ENCODE results near the gene MOSPD3. TPM values are rescaled to one million over a fixed set of nuclear protein-coding genes. Genes with fewer than 3 reads are reported as not detected.
"Not testable (repeated sequence)": the region's sequence is repeated elsewhere in the genome, so short reads cannot be mapped to it uniquely, and the experiment has no call there.

Gene MOSPD3
- total RNA-seq, 1 donor, result 11.4 TPM

- no peak within 1 kb of the TSS for H3K4me3 ChIP-seq (ENCODE audit: low read depth, low read length)
- no peak for TF ChIP-seq CTCF (IDR thresholded peaks at IDR 0.05; ENCODE audit: insufficient read depth, low read length)
- no peak for DNase-seq (ENCODE audit: low read depth)
Observed at GRCh38 chr7:100655908-100656674, 43.8 kb downstream of the MOSPD3 start, which contains the start of gene ACTL6B. TSS of gene ACTL6B (minus strand) at chr7:100656448. CDS start at chr7:100656354, 94 bp downstream.

- not testable (repeated sequence) for DNase-seq (ENCODE audit: low read depth); H3K4me3 ChIP-seq (ENCODE audit: low read depth, low read length)
Observed at GRCh38 chr7:100662194-100662776, 49.9 kb downstream of the MOSPD3 start.

Small RNA genes lying within 50 kb of the gene (small RNA-seq; reads per million reads assigned to genes)
- gene SAP25, result not detected

Other genes with a start within 250 kb of the MOSPD3 start
- gene PILRA, start 239.1 kb upstream of the MOSPD3 start, total RNA-seq (ENCODE audit: low replicate concordance), result 0.27 TPM in 1 of 2 replicates, not detected in the other
- gene ZCWPW1, start 183.8 kb upstream of the MOSPD3 start, total RNA-seq (ENCODE audit: low replicate concordance), result 2.4 and 3.0 TPM in 2 replicates
- 48.0 and 49.6 TPM in 2 replicates for gene MEPCE, start 182.7 kb upstream of the MOSPD3 start, total RNA-seq (ENCODE audit: low replicate concordance)
- gene PPP1R35, start 176.0 kb upstream of the MOSPD3 start, total RNA-seq (ENCODE audit: low replicate concordance), result 8.8 and 9.2 TPM in 2 replicates
- gene SPACDR, start 148.3 kb upstream of the MOSPD3 start, total RNA-seq (ENCODE audit: low replicate concordance), result 0.27 TPM in 1 of 2 replicates, not detected in the other
- gene TSC22D4, start 133.3 kb upstream of the MOSPD3 start, total RNA-seq (ENCODE audit: low replicate concordance), result 25.6 and 31.6 TPM in 2 replicates
- 0.81 and 5.6 TPM in 2 replicates for gene NYAP1, start 128.6 kb upstream of the MOSPD3 start, total RNA-seq (ENCODE audit: low replicate concordance)
- gene AGFG2, start 73.3 kb upstream of the MOSPD3 start, total RNA-seq (ENCODE audit: low replicate concordance), result 10.7 and 19.3 TPM in 2 replicates
- gene SAP25, start 38.6 kb upstream of the MOSPD3 start, total RNA-seq (ENCODE audit: low replicate concordance), result not detected in 2 replicates
- gene LRCH4, start 26.4 kb upstream of the MOSPD3 start, total RNA-seq (ENCODE audit: low replicate concordance), result 9.4 and 21.3 TPM in 2 replicates
- gene FBXO24, start 26.2 kb upstream of the MOSPD3 start, total RNA-seq (ENCODE audit: low replicate concordance), result 0.54 TPM in 1 of 2 replicates, not detected in the other
- 165 and 286 TPM in 2 replicates for gene PCOLCE, start 10.2 kb upstream of the MOSPD3 start, total RNA-seq (ENCODE audit: low replicate concordance)
- 0.08 and 1.2 TPM in 2 replicates for gene TFR2, start 29.0 kb downstream of the MOSPD3 start, total RNA-seq (ENCODE audit: low replicate concordance)
- gene ACTL6B, start 43.9 kb downstream of the MOSPD3 start, total RNA-seq (ENCODE audit: low replicate concordance), result not detected in 2 replicates
- 38.5 and 89.1 TPM in 2 replicates for gene GNB2, start 61.2 kb downstream of the MOSPD3 start, total RNA-seq (ENCODE audit: low replicate concordance)
- gene GIGYF1, start 81.7 kb downstream of the MOSPD3 start, total RNA-seq (ENCODE audit: low replicate concordance), result 20.7 and 39.1 TPM in 2 replicates
- 17.8 and 32.4 TPM in 2 replicates for gene POP7, start 93.6 kb downstream of the MOSPD3 start, total RNA-seq (ENCODE audit: low replicate concordance)
- not detected in 2 replicates for gene EPO, start 107.9 kb downstream of the MOSPD3 start, total RNA-seq (ENCODE audit: low replicate concordance)
- not detected in 2 replicates for gene ZAN, start 121.1 kb downstream of the MOSPD3 start, total RNA-seq (ENCODE audit: low replicate concordance)
- gene EPHB4, start 215.0 kb downstream of the MOSPD3 start, total RNA-seq (ENCODE audit: low replicate concordance), result 24.9 and 37.9 TPM in 2 replicates
- gene SLC12A9, start 240.2 kb downstream of the MOSPD3 start, total RNA-seq (ENCODE audit: low replicate concordance), result 13.9 and 14.3 TPM in 2 replicates